Stimulated activated memory B cell treated with anti-CD40 and anti-IgM and Interleukin-4, amounts not matched to agents 10 μg/mL and 1 μg/mL and 100 μg/mL, for 72 hours (primary cell): ENCODE data around the gene CIRBP.

Experiments used
- ATAC-seq: fragments of 150-1000 bp; cut with Tn5 transposase; 2 replicates; pipeline ENCODE4 v1.10.0; 2021
- H3K27ac Mint-ChIP-seq: one replicate; pipeline ENCODE4 v1.8.0; 2022; ENCODE audit warnings: mild to moderate bottlenecking, mixed read lengths
- H3K27me3 Mint-ChIP-seq: one replicate; pipeline ENCODE4 v1.8.0; 2022; ENCODE audit warnings: mixed read lengths
- H3K36me3 Mint-ChIP-seq: one replicate; pipeline ENCODE4 v1.8.0; 2022; ENCODE audit warnings: mixed read lengths
- H3K4me1 Mint-ChIP-seq: one replicate; pipeline ENCODE4 v1.8.0; 2022; ENCODE audit warnings: mixed read lengths
- H3K4me3 Mint-ChIP-seq: one replicate; pipeline ENCODE4 v1.8.0; 2022; ENCODE audit warnings: mild to moderate bottlenecking, moderate library complexity, mixed read lengths
- H3K9me3 Mint-ChIP-seq: one replicate; pipeline ENCODE4 v1.8.0; 2022; ENCODE audit warnings: mixed read lengths

Gene CIRBP

DNA sequence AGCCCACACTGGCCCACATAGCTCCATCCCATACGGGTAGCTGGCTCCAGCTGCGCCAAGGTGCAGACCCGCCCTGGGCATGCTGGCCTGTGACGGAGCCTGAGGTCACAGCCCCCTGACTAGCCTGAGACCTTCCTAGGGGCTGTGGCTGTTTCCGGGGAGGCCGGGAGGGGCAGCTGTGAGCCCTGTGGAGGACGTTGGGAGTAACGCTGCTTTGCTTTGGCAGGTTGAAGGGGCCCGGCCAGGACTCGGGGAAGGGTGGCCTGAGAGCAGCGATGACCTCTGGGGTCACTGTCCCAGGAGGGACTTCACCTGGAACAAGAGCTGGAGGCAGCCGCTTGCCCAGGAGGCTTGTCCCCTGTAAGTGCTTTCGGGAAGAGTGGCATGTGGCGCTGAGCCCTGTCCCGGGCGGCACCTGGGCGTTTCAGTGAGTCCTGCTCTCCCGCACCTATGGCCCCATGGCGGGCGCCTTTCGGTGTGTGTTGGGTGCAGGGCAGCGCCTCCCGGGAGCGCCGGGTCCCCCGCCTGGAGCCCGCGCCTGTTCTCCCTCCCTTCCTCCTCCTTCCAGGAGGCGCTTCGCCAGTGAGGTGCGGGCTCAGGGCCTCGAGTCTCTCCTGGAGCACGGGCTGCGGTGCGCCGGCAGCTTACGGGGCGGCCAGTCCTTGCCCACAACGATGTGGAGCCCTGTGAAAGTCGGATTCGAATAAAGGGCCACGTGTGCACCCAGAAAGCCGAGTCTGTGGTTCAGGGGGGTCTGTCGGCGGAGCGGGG, 5.1 kb downstream of the CIRBP start:
- no peaks in the 10 kb centered on the region for H3K9me3 Mint-ChIP-seq
- H3K4me1 Mint-ChIP-seq, result peaks cover 56% of the 10 kb centered on the region
- H3K27me3 Mint-ChIP-seq, result no peaks in the 10 kb centered on the region
- peak overlapping the region; percentile 87 for H3K27ac Mint-ChIP-seq
- peaks cover 71% of the 10 kb centered on the region for H3K36me3 Mint-ChIP-seq
- H3K4me3 Mint-ChIP-seq, result peak overlapping the region; percentile 69
- no peak for ATAC-seq

DNA sequence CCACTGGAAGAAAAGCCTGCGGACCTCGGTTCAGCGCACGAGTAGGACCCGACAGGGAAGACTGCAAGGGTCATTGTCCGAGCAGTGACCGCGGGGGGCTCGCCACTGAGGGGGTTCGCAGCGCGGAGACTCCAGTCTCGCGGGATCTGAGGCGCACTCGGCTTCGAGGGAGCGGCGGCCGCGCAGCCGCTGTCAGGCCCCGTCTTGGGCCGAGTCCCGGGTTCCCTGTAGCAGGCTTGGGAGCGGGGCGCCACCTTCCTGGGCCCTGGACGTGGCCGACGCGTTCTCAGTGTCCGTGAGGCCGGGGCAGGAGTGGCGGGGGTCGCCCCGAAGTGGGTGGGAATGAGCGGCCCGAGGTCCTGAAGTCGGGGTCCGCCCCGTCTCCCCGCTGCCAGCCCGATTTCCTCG, 5.7 kb downstream of the CIRBP start:
- Mint-ChIP-seq H3K36me3 (peaks cover 76% of the 10 kb centered on the region), H3K4me1 (peaks cover 61% of the 10 kb centered on the region), H3K4me3 (peak overlapping the region; percentile 72), H3K9me3 (no peaks in the 10 kb centered on the region), H3K27me3 (no peaks in the 10 kb centered on the region), H3K27ac (peak overlapping the region; percentile 87)
- ATAC-seq, result no peak

DNA sequence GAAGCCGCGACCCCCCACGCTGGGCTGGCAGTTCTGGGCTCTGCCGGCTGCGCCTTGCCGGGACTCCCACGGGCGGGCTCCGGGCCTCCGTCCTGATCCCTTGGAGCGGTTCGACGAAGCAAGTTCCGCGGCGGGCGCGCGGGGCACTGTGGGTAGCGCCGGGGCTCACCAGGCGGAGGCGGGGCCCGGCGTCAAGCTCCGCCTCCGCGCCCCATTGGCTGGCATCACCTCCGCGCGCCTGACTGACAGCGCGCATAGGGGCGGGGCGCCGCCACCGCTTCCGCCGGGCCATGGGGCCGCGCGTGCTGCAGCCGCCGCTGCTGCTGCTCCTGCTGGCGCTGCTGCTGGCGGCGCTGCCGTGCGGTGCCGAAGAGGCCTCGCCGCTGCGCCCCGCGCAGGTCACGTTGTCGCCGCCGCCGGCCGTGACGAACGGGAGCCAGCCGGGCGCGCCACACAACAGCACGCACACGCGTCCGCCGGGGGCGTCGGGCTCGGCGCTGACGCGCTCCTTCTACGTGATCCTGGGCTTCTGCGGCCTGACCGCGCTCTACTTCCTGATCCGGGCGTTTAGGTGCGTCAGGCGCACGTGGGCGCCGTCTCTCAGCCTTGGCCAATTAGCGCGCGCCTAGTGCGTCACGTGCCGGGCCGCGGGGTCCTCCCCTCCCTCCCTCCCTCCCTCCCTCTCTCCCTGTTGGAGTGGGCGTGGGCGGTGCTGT, 6.3 kb downstream of the CIRBP start, which contains the start of gene FAM174C:
Gene FAM174C, plus strand, starts transcription at position 271 of the 716 bp plus-strand sequence. Its CDS starts 20 bp downstream, at position 291.
- peaks cover 61% of the 10 kb centered on the region for H3K4me1 Mint-ChIP-seq
- peak; percentile 93 for ATAC-seq
- H3K4me3 Mint-ChIP-seq, result peak within 1 kb of the TSS; percentile 81
- H3K9me3 Mint-ChIP-seq, result no peaks in the 10 kb centered on the region
- H3K27ac Mint-ChIP-seq, result peak within 1 kb of the TSS; percentile 87
- H3K27me3 Mint-ChIP-seq, result no peaks in the 10 kb centered on the region
- H3K36me3 Mint-ChIP-seq, result peaks cover 76% of the 10 kb centered on the region

DNA sequence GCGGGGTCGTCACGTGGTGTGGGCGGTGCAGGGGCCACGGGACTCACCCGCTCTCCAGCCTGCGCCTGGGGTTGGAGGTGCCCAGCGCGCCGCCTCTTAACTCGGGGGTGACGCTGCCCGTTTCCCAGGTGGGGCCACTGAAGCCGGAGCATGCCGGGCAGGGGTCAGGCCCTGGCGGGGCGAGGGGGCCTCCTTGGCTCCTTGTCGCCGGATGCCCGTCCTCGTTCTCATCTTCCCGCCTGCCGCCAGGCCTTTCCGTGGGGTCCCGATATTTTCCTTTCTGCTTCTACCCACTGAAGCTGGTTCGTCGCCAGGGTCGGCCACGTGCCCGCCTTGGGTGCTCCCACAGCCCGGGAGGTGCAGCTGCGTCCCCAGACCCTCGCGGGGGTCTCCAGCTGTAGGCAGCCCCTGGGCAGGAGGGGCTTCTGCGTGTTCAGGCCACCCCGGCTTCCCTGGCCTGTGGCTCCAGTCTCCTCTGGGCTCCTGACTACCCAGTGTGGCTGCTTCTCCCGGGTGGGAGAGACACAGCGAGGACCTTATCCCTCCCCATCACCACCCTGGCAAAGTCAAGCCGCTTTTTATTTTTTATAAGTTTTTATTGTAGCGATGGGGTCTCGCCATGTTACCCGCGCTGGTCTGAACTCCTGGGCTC, 7.0 kb downstream of the CIRBP start:
- Mint-ChIP-seq H3K27ac (peak overlapping the region; percentile 87), H3K9me3 (no peaks in the 10 kb centered on the region), H3K36me3 (peaks cover 72% of the 10 kb centered on the region), H3K4me3 (peak overlapping the region; percentile 81), H3K4me1 (peaks cover 55% of the 10 kb centered on the region), H3K27me3 (no peaks in the 10 kb centered on the region)
- no peak for ATAC-seq

DNA sequence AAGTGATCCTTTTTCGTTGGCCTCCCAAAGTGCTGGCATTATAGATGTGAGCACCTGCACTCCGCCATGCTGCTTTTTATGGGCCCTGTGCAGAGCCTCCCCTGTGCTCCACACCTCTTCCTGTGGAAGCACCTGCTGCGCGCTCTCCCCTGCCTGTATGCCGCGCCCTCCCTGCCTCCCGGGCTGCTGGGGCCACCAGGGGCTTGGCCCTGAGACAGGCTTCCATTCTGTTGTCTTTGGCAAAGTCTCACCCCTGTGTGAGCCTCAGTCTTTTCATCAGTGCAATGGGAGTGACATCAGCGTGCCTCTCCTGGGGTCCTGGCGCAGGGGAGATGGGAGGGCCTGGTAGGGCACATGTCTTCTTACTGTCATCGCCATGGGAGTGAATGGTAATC, 7.5 kb downstream of the CIRBP start:
- H3K4me1 Mint-ChIP-seq, result peaks cover 49% of the 10 kb centered on the region
- no peaks in the 10 kb centered on the region for H3K9me3 Mint-ChIP-seq

DNA sequence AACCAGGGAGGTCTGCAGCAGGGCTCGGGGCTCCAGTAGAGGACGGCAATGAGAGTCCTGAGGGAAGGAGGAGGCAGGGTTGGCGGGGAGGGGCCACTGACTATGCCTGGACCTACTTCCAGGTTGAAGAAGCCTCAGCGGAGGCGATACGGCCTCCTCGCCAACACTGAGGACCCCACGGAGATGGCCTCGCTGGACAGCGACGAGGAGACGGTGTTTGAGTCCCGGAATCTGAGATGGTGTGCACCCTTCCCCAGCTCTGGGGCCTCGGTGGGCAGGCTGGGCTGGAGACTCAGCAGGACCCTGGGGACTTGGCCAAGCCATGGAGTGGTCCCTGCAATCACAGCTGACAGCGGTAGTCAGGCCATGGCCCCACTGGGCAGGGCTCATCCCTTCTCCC, 7.9 kb downstream of the CIRBP start:
- peak overlapping the region; percentile 87 for H3K27ac Mint-ChIP-seq
- no peak for ATAC-seq
- H3K9me3 Mint-ChIP-seq, result no peaks in the 10 kb centered on the region
- peaks cover 8% of the 10 kb centered on the region for H3K27me3 Mint-ChIP-seq
- peak overlapping the region; percentile 81 for H3K4me3 Mint-ChIP-seq
- peaks cover 63% of the 10 kb centered on the region for H3K36me3 Mint-ChIP-seq
- H3K4me1 Mint-ChIP-seq, result peaks cover 45% of the 10 kb centered on the region

More for the DNA sequence above, 7.5 kb downstream of the CIRBP start:
- Mint-ChIP-seq H3K27me3 (peaks cover 4% of the 10 kb centered on the region), H3K4me3 (peak overlapping the region; percentile 81), H3K36me3 (peaks cover 67% of the 10 kb centered on the region), H3K27ac (peak overlapping the region; percentile 87)
- ATAC-seq, result no peak

DNA sequence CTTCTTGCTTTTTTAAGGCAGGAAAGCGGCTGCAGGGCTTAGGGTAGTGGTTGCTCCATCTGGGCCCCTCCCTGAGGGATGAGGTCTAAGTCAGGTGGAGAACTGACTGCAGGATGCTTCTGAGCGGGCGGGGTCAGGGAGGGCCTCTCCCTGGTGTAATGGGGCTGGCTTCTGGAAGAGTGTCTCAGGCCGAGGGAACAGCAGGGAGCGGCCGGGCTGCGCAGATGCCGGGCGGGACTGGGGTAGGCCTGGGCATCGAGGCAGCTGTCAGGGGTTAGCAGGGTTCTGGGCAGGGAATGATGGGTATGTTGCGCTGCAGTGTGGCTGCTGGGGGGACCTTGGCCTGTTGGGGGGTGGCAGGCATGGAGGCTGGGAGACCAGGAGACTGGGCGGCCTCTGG, 8.9 kb downstream of the CIRBP start:
- no peaks in the 10 kb centered on the region for H3K9me3 Mint-ChIP-seq
- H3K27ac Mint-ChIP-seq, result no peak overlapping the region
- H3K36me3 Mint-ChIP-seq, result peaks cover 53% of the 10 kb centered on the region

DNA sequence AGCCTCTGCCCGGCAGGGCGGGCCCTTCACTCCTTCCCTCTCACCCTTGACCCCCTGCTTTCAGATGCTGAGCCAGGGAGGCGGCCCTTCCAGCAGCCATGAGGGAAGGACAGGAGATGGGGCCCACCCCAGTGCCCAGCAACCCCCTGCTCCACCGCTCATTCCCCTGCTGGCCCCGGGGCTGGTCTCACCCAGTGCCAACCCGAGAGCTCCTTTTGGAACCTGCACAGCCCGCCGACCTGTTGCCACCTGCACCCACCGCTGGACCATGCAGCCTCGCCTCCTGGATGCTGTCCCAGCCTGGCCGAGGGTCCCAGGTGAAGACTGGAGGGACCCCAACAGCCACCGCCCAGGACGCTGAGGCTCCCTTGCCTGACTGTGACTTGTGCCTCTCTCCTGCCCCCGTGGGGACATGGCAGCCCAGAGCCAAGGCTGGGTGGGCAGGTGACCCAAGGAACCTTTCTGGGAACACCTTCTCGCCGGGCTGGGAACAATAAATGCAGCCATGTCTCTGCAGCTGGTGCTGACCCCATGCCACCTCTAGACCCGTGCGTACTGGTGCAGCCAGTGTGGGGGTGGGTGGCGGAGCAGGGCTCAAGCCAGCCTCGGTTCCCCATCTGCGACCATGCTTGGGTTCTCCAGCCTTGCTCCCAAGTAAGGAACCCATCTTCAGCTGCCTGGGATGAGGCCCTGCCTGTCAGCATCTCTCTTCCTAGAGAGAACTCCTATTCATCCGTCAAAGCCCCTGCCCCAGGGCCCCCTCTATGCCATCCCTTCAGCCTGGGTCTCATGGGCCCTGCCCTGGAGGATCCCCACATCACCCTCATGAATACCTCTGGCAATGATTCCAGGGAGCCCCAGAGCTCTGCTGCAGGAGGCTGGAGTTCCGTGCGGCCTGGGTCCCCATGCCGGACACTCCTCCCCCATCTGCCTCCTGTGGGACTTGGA, 9.9 kb downstream of the CIRBP start:
- Mint-ChIP-seq H3K4me1 (peaks cover 32% of the 10 kb centered on the region), H3K27me3 (peaks cover 23% of the 10 kb centered on the region), H3K9me3 (no peaks in the 10 kb centered on the region), H3K4me3 (no peak overlapping the region), H3K27ac (no peak overlapping the region), H3K36me3 (peaks cover 43% of the 10 kb centered on the region)
- ATAC-seq, result no peak

More for the DNA sequence above, 8.9 kb downstream of the CIRBP start:
- Mint-ChIP-seq H3K4me3 (no peak overlapping the region), H3K4me1 (peaks cover 40% of the 10 kb centered on the region), H3K27me3 (peaks cover 14% of the 10 kb centered on the region)
- no peak for ATAC-seq

DNA sequence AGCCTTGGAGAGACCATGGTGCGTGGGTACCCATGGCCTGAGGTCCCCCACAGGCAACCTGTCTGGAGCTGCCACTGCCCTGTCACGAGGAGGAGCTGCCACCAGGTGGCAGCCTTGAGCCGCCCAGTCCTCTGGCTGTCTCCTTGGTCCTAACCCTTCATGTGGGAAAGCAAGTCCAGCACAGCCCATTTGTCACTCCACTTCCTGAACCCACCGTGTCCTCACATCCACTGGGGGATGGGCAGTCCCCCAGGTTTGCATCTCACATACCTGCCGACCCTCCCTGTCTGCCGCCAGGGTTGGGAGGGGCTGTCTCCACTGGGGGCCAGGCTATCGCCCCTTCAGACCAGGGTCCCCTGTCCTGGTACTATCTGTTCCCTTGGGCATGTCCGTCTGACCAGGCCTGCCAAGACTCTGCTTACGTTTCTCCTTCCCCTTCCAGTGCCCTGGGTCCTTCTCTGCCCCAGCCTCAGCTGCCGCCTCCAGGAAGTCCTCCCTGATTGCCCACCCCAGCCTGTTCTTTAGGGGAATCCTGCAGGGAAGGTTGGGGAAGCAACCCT, 10.7 kb downstream of the CIRBP start:
- Mint-ChIP-seq H3K27me3 (peaks cover 32% of the 10 kb centered on the region), H3K36me3 (peaks cover 40% of the 10 kb centered on the region), H3K4me1 (peaks cover 38% of the 10 kb centered on the region), H3K9me3 (no peaks in the 10 kb centered on the region), H3K27ac (no peak overlapping the region), H3K4me3 (no peak overlapping the region)
- no peak for ATAC-seq

DNA sequence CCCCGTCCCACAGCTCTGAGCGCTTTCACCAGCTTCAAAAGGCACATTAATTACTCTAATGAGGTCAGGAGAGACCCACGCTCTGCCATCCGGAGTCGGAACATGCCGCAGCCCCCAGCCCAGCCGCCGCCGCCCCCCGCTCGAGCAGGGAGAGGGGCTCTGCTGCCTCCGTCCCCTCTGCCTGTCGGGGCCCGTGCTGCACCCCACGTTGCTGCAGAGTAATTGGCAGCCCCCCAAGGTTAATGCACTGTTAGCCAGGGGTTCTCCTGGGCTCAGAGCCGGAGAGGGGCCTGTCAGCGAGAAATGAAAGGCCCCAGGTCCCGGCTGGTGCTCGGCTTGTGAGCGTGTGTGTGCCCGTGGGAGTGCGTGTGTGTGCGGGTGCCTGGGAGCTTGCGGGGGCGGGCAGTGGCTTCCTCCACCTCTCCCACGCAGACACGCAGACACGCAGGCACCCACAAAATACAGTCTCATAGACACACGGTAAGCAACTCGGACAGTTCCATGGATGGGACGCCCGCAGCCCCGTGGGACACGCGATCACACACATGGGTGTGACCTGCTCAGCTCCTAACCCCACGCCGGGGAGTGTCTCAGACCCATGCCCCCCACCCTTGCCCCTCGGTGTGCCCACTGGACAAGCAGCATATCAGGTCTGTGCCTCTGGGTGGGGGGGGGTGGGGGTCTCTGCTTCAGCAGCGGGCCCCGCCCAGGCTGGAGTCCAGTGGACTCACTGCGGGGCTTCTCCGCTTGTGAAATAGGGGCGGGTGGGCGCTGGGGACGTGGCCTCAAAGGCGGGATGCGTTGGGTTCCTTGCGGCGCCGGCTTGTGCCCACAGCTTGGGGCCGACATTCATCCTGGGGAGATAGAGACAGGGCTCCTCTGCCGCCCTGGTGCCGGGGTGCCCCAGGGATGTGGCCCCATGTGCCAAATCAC, 11.8 kb downstream of the CIRBP start:
- Mint-ChIP-seq H3K4me1 (peaks cover 43% of the 10 kb centered on the region), H3K36me3 (peaks cover 34% of the 10 kb centered on the region), H3K9me3 (no peaks in the 10 kb centered on the region), H3K27me3 (peaks cover 38% of the 10 kb centered on the region), H3K27ac (no peak overlapping the region), H3K4me3 (no peak overlapping the region)
- ATAC-seq, result no peak

DNA sequence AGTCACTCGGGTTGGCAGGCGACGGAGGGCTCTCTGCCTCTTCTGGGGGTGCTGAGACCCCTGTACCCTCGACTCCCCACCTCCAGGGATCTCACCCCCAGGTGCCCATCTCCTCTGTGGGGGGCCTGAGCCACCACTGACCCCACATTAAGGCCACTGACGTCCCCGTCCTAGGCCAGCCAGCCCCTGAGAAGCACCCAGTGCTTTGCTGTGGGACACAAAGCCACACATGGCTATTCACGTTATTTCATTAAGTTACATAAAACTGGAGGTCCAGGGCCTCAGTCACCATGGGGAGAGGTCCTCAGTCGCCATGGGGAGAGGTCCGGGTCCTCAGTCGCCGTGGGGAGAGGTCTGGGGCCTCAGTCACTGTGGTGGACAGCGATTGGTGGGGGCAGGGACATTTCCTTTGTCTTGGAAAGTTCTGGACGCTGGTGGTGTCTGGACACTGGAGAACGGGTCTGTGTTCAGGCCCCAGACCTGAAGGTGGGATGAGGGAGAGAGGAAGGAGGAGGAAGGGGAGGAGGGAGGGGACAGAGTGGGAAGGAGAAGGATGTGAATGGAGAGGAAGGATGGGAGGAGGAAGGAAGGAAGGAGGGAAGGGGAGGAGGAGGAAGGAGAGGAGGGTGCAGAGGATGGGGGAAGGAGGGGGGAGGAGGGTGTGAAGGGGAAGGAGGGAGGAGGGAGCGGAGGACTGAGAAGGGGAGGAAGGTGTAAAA, 12.6 kb downstream of the CIRBP start:
- H3K36me3 Mint-ChIP-seq, result peaks cover 30% of the 10 kb centered on the region
- H3K4me1 Mint-ChIP-seq, result peaks cover 43% of the 10 kb centered on the region
- H3K9me3 Mint-ChIP-seq, result no peaks in the 10 kb centered on the region
- no peak for ATAC-seq
- H3K4me3 Mint-ChIP-seq, result no peak overlapping the region
- H3K27me3 Mint-ChIP-seq, result peaks cover 45% of the 10 kb centered on the region
- no peak overlapping the region for H3K27ac Mint-ChIP-seq

DNA sequence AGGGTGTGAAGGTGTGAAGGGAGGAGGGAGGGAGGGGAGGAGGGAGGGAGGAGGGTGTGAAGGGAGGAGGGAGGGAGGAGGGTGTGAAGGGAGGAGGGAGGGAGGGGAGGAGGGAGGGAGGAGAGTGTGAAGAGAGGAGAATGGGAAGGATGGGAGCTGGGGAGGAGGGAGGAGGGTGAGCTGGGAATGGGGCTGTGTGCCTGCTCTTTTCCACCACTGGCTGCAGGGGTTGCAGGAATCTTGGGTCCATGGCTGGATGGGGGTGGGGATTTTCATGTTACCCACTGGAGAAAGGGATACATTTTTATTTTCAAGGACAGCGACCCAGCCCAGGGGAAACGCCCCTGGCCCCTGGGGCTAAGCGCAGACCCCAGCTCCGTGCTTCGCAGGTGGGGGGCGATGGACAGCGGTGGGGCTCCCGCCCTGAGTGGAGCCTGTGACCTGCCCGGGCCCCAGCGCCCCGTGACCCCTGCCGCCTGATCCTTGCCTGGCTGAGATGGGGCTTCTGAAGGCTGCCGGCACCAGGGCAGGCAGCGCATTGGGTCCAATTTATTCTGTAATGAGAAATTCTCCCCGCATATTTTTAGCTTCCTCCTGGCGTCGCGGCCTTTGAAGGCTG, 13.6 kb downstream of the CIRBP start:
- no peaks in the 10 kb centered on the region for H3K9me3 Mint-ChIP-seq
- peaks cover 52% of the 10 kb centered on the region for H3K27me3 Mint-ChIP-seq
- H3K4me3 Mint-ChIP-seq, result no peak overlapping the region
- no peak overlapping the region for H3K27ac Mint-ChIP-seq
- no peak for ATAC-seq
- peaks cover 39% of the 10 kb centered on the region for H3K4me1 Mint-ChIP-seq
- peaks cover 26% of the 10 kb centered on the region for H3K36me3 Mint-ChIP-seq
